Measurements from ENCODE around the gene RPL22. TPM values are rescaled to one million over a fixed set of nuclear protein-coding genes. Genes with fewer than 3 reads are reported as not detected.

RPL22 gene
- polyA plus RNA-seq, 1 donor (not counting 4 experiments of a cell fraction or from before 2014, with no cell fraction given) = 421 TPM

GRCh38 chr1:6244401-6245049, 45.1 kb upstream of the RPL22 start:
- Histone ChIP-seq H3K9ac (ENCODE audit: control insufficient read depth, extremely low read depth, insufficient read depth, low read length) (no peak overlapping the region), H3K9me3 (ENCODE audit: control insufficient read depth, low read depth, low read length) (no peaks in the 10 kb centered on the region), H3K4me3 (ENCODE audit: control insufficient read depth in 2 of 3, extremely low read depth in 1 of 3, insufficient read depth in 2 of 3, low read depth in 1 of 3, low read length in 3 of 3) (no peak overlapping the region), H3K79me2 (ENCODE audit: control insufficient read depth, insufficient read depth, low read length) (no peaks in the 10 kb centered on the region), H4K20me1 (ENCODE audit: control insufficient read depth, extremely low read depth, insufficient read depth, low read length) (peaks cover 9% of the 10 kb centered on the region), H3K27me3 (ENCODE audit: control insufficient read depth, extremely low read depth, insufficient read depth, low read length) (peaks cover 59% of the 10 kb centered on the region), H3K4me1 (ENCODE audit: control insufficient read depth, extremely low read depth, insufficient read depth, low read length) (peaks cover 9% of the 10 kb centered on the region), H3K9me1 (ENCODE audit: control insufficient read depth, extremely low read depth, insufficient read depth, low read length) (no peaks in the 10 kb centered on the region), H2AFZ (ENCODE audit: control insufficient read depth, low read length) (no peak overlapping the region), H3K27ac (ENCODE audit: control insufficient read depth, insufficient read depth, low read length) (no peak overlapping the region), H3K36me3 (ENCODE audit: control insufficient read depth in 2 of 2, extremely low read depth in 1 of 2, insufficient read depth in 2 of 2, low read length in 2 of 2) (no peaks in the 10 kb centered on the region), H3K4me2 (ENCODE audit: control insufficient read depth, extremely low read depth, insufficient read depth, low read depth, low read length) (no peak overlapping the region)
- dilution Hi-C loops (cut with MboI; ENCODE audit: extremely low pct_ligation_motif_present, low sequenced_read_pairs) = no loop called here
- TF ChIP-seq, protein P1, sequence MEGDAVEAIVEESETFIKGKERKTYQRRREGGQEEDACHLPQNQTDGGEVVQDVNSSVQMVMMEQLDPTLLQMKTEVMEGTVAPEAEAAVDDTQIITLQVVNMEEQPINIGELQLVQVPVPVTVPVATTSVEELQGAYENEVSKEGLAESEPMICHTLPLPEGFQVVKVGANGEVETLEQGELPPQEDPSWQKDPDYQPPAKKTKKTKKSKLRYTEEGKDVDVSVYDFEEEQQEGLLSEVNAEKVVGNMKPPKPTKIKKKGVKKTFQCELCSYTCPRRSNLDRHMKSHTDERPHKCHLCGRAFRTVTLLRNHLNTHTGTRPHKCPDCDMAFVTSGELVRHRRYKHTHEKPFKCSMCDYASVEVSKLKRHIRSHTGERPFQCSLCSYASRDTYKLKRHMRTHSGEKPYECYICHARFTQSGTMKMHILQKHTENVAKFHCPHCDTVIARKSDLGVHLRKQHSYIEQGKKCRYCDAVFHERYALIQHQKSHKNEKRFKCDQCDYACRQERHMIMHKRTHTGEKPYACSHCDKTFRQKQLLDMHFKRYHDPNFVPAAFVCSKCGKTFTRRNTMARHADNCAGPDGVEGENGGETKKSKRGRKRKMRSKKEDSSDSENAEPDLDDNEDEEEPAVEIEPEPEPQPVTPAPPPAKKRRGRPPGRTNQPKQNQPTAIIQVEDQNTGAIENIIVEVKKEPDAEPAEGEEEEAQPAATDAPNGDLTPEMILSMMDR (optimal IDR thresholded peaks at IDR 0.05 in 1 of 3, IDR thresholded peaks at IDR 0.05 in 1 of 3, conservative IDR thresholded peaks at IDR 0.05 in 1 of 3; ENCODE audit: extremely low read depth in 1 of 3, insufficient read depth in 2 of 3, low read length in 3 of 3) = no peak
- peak; percentile 81 for TF ChIP-seq EZH2 (IDR thresholded peaks at IDR 0.05; ENCODE audit: low read length)
- FAIRE-seq = no peak
- no peak for DNase-seq (ENCODE audit: low read depth, low spot score)

GRCh38 chr1:6243993-6244392, 44.6 kb upstream of the RPL22 start, which contains the start of gene HES3:
HES3 (plus strand) TSS chr1:6244179; CDS start chr1:6244366, 187 bp downstream.
- H3K27ac ChIP-seq (ENCODE audit: control insufficient read depth, insufficient read depth, low read length) = no peak within 1 kb of the TSS
- no peak within 1 kb of the TSS for H2AFZ ChIP-seq (ENCODE audit: control insufficient read depth, low read length)
- no peak within 1 kb of the TSS for H3K4me3 ChIP-seq (ENCODE audit: control insufficient read depth in 2 of 3, extremely low read depth in 1 of 3, insufficient read depth in 2 of 3, low read depth in 1 of 3, low read length in 3 of 3)
- peaks cover 9% of the 10 kb centered on the region for H4K20me1 ChIP-seq (ENCODE audit: control insufficient read depth, extremely low read depth, insufficient read depth, low read length)
- peaks cover 59% of the 10 kb centered on the region for H3K27me3 ChIP-seq (ENCODE audit: control insufficient read depth, extremely low read depth, insufficient read depth, low read length)
- FAIRE-seq (no peak), DNase-seq (ENCODE audit: low read depth, low spot score) (no peak)
- H3K36me3 ChIP-seq (ENCODE audit: control insufficient read depth in 2 of 2, extremely low read depth in 1 of 2, insufficient read depth in 2 of 2, low read length in 2 of 2) = no peaks in the 10 kb centered on the region
- no peak within 1 kb of the TSS for H3K9ac ChIP-seq (ENCODE audit: control insufficient read depth, extremely low read depth, insufficient read depth, low read length)
- no peaks in the 10 kb centered on the region for H3K9me1 ChIP-seq (ENCODE audit: control insufficient read depth, extremely low read depth, insufficient read depth, low read length)
- H3K79me2 ChIP-seq (ENCODE audit: control insufficient read depth, insufficient read depth, low read length) = no peaks in the 10 kb centered on the region
- dilution Hi-C loops (cut with MboI; ENCODE audit: extremely low pct_ligation_motif_present, low sequenced_read_pairs) = no loop called here
- H3K9me3 ChIP-seq (ENCODE audit: control insufficient read depth, low read depth, low read length) = no peaks in the 10 kb centered on the region
- H3K4me1 ChIP-seq (ENCODE audit: control insufficient read depth, extremely low read depth, insufficient read depth, low read length) = peaks cover 9% of the 10 kb centered on the region
- H3K4me2 ChIP-seq (ENCODE audit: control insufficient read depth, extremely low read depth, insufficient read depth, low read depth, low read length) = no peak within 1 kb of the TSS
- no peak for TF ChIP-seq EZH2 (IDR thresholded peaks at IDR 0.05; ENCODE audit: low read length)
- TF ChIP-seq, protein P1 (optimal IDR thresholded peaks at IDR 0.05 in 1 of 3, IDR thresholded peaks at IDR 0.05 in 1 of 3, conservative IDR thresholded peaks at IDR 0.05 in 1 of 3; ENCODE audit: extremely low read depth in 1 of 3, insufficient read depth in 2 of 3, low read length in 3 of 3) = no peak

All from keratinocyte (primary cell).